Measurements from ENCODE around the gene TNFRSF8.

DNA sequence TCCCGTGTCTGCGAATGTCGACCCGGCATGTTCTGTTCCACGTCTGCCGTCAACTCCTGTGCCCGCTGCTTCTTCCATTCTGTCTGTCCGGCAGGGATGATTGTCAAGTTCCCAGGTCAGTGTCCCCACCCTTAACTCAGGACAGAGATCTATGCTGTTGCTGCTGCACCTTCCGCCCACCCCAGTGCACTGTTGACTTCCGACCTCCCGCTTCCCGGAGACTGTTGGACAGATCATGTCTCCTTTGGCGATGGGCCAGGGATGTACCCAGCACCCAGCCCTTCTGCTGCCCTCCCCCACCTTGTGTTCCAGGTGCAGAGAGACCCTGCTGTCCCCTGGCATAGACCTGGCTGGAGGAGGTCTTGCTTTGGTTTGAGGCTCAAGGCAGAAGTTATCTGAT, 41.3 kb downstream of the TNFRSF8 start:
- TF ChIP-seq CTCF (IDR thresholded peaks at IDR 0.05) (no peak), POLR2A (IDR thresholded peaks at IDR 0.05) (no peak)

Data from thyroid gland (tissue), 4 donors.